ENCODE data around the gene PSMD3. TPM values are rescaled to one million over a fixed set of nuclear protein-coding genes. Genes with fewer than 3 reads are reported as not detected.
"Not testable (repeated sequence)": the region's sequence is repeated elsewhere in the genome, so short reads cannot be mapped to it uniquely, and the experiment has no call there.

PSMD3 gene
- polyA plus RNA-seq, 1 donor (not counting 4 experiments of a cell fraction or from before 2014, with no cell fraction given) = 108 TPM

GRCh38 chr17:39946551-39947330 is 33.9 kb upstream of the PSMD3 start:
- H3K27me3 ChIP-seq (ENCODE audit: control insufficient read depth, extremely low read depth, insufficient read depth, low read length) = peaks cover 30% of the 10 kb centered on the region
- H3K9me1 ChIP-seq (ENCODE audit: control insufficient read depth, extremely low read depth, insufficient read depth, low read length) = no peaks in the 10 kb centered on the region
- no peaks in the 10 kb centered on the region for H3K79me2 ChIP-seq (ENCODE audit: control insufficient read depth, insufficient read depth, low read length)
- no peak overlapping the region for H3K27ac ChIP-seq (ENCODE audit: control insufficient read depth, insufficient read depth, low read length)
- no peak overlapping the region for H2AFZ ChIP-seq (ENCODE audit: control insufficient read depth, low read length)
- FAIRE-seq (peak; percentile 69), DNase-seq (ENCODE audit: low read depth, low spot score) (peak; percentile 21)
- TF ChIP-seq EZH2 (IDR thresholded peaks at IDR 0.05; ENCODE audit: low read length) = no peak
- TF ChIP-seq, protein P1, sequence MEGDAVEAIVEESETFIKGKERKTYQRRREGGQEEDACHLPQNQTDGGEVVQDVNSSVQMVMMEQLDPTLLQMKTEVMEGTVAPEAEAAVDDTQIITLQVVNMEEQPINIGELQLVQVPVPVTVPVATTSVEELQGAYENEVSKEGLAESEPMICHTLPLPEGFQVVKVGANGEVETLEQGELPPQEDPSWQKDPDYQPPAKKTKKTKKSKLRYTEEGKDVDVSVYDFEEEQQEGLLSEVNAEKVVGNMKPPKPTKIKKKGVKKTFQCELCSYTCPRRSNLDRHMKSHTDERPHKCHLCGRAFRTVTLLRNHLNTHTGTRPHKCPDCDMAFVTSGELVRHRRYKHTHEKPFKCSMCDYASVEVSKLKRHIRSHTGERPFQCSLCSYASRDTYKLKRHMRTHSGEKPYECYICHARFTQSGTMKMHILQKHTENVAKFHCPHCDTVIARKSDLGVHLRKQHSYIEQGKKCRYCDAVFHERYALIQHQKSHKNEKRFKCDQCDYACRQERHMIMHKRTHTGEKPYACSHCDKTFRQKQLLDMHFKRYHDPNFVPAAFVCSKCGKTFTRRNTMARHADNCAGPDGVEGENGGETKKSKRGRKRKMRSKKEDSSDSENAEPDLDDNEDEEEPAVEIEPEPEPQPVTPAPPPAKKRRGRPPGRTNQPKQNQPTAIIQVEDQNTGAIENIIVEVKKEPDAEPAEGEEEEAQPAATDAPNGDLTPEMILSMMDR (optimal IDR thresholded peaks at IDR 0.05 in 1 of 3, IDR thresholded peaks at IDR 0.05 in 1 of 3, conservative IDR thresholded peaks at IDR 0.05 in 1 of 3; ENCODE audit: extremely low read depth in 1 of 3, insufficient read depth in 2 of 3, low read length in 3 of 3) = no peak
- peaks cover 10% of the 10 kb centered on the region for H3K4me1 ChIP-seq (ENCODE audit: control insufficient read depth, extremely low read depth, insufficient read depth, low read length)
- H3K4me3 ChIP-seq (ENCODE audit: control insufficient read depth in 2 of 3, extremely low read depth in 1 of 3, insufficient read depth in 2 of 3, low read depth in 1 of 3, low read length in 3 of 3) = no peak overlapping the region
- no peaks in the 10 kb centered on the region for H4K20me1 ChIP-seq (ENCODE audit: control insufficient read depth, extremely low read depth, insufficient read depth, low read length)
- no peaks in the 10 kb centered on the region for H3K9me3 ChIP-seq (ENCODE audit: control insufficient read depth, low read depth, low read length)
- peak overlapping the region; percentile 8 for H3K4me2 ChIP-seq (ENCODE audit: control insufficient read depth, extremely low read depth, insufficient read depth, low read depth, low read length)
- dilution Hi-C loops (cut with MboI; ENCODE audit: extremely low pct_ligation_motif_present, low sequenced_read_pairs) = no loop called here
- no peaks in the 10 kb centered on the region for H3K36me3 ChIP-seq (ENCODE audit: control insufficient read depth in 2 of 2, extremely low read depth in 1 of 2, insufficient read depth in 2 of 2, low read length in 2 of 2)
- no peak overlapping the region for H3K9ac ChIP-seq (ENCODE audit: control insufficient read depth, extremely low read depth, insufficient read depth, low read length)

- not testable (repeated sequence) for FAIRE-seq; DNase-seq (ENCODE audit: low read depth, low spot score); H3K27ac ChIP-seq (ENCODE audit: control insufficient read depth, insufficient read depth, low read length)
These were observed 32.1 kb upstream of the PSMD3 start for GRCh38 chr17:39948489-39948828.

DNA sequence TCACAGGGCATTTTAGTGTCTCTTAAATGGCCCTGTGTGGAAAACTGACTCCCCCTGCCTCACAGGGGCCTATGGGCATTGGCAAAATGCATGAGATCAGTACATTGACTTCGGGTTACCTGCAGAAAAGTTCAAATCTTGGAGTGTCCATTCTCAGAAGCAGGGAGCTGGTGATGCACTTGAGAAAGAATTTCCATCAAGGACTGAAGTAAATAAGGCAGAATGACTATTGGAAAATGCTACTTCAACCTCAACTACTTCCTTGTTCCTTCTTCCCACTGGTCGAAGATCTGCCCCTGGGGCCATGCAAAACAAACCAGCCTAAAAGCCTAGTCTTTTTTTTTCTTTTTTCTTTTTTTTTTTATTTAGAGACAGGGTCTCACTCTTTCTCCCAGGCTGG is 31.6 kb upstream of the PSMD3 start:
- peaks cover 14% of the 10 kb centered on the region for H3K4me1 ChIP-seq (ENCODE audit: control insufficient read depth, extremely low read depth, insufficient read depth, low read length)
- no peaks in the 10 kb centered on the region for H3K79me2 ChIP-seq (ENCODE audit: control insufficient read depth, insufficient read depth, low read length)
- H3K4me2 ChIP-seq (ENCODE audit: control insufficient read depth, extremely low read depth, insufficient read depth, low read depth, low read length) = no peak overlapping the region
- no peak overlapping the region for H3K9ac ChIP-seq (ENCODE audit: control insufficient read depth, extremely low read depth, insufficient read depth, low read length)
- DNase-seq (ENCODE audit: low read depth, low spot score) (no peak), FAIRE-seq (no peak)
- no peak overlapping the region for H3K27ac ChIP-seq (ENCODE audit: control insufficient read depth, insufficient read depth, low read length)
- H4K20me1 ChIP-seq (ENCODE audit: control insufficient read depth, extremely low read depth, insufficient read depth, low read length) = no peaks in the 10 kb centered on the region
- no peaks in the 10 kb centered on the region for H3K36me3 ChIP-seq (ENCODE audit: control insufficient read depth in 2 of 2, extremely low read depth in 1 of 2, insufficient read depth in 2 of 2, low read length in 2 of 2)
- TF ChIP-seq EZH2 (IDR thresholded peaks at IDR 0.05; ENCODE audit: low read length) = no peak
- TF ChIP-seq, protein P1 (optimal IDR thresholded peaks at IDR 0.05 in 1 of 3, IDR thresholded peaks at IDR 0.05 in 1 of 3, conservative IDR thresholded peaks at IDR 0.05 in 1 of 3; ENCODE audit: extremely low read depth in 1 of 3, insufficient read depth in 2 of 3, low read length in 3 of 3) = no peak
- H3K9me3 ChIP-seq (ENCODE audit: control insufficient read depth, low read depth, low read length) = no peaks in the 10 kb centered on the region
- peaks cover 18% of the 10 kb centered on the region for H3K27me3 ChIP-seq (ENCODE audit: control insufficient read depth, extremely low read depth, insufficient read depth, low read length)
- H2AFZ ChIP-seq (ENCODE audit: control insufficient read depth, low read length) = no peak overlapping the region
- H3K9me1 ChIP-seq (ENCODE audit: control insufficient read depth, extremely low read depth, insufficient read depth, low read length) = no peaks in the 10 kb centered on the region
- dilution Hi-C loops (cut with MboI; ENCODE audit: extremely low pct_ligation_motif_present, low sequenced_read_pairs) = no loop called here
- H3K4me3 ChIP-seq (ENCODE audit: control insufficient read depth in 2 of 3, extremely low read depth in 1 of 3, insufficient read depth in 2 of 3, low read depth in 1 of 3, low read length in 3 of 3) = no peak overlapping the region

More at GRCh38 chr17:39948489-39948828, 32.1 kb upstream of the PSMD3 start:
- H3K4me2 ChIP-seq (ENCODE audit: control insufficient read depth, extremely low read depth, insufficient read depth, low read depth, low read length); H3K4me3 ChIP-seq (ENCODE audit: control insufficient read depth in 2 of 3, extremely low read depth in 1 of 3, insufficient read depth in 2 of 3, low read depth in 1 of 3, low read length in 3 of 3); H3K79me2 ChIP-seq (ENCODE audit: control insufficient read depth, insufficient read depth, low read length); H3K9me1 ChIP-seq (ENCODE audit: control insufficient read depth, extremely low read depth, insufficient read depth, low read length); H4K20me1 ChIP-seq (ENCODE audit: control insufficient read depth, extremely low read depth, insufficient read depth, low read length); dilution Hi-C loops (cut with MboI; ENCODE audit: extremely low pct_ligation_motif_present, low sequenced_read_pairs); H3K9me3 ChIP-seq (ENCODE audit: control insufficient read depth, low read depth, low read length); H3K36me3 ChIP-seq (ENCODE audit: control insufficient read depth in 2 of 2, extremely low read depth in 1 of 2, insufficient read depth in 2 of 2, low read length in 2 of 2); H2AFZ ChIP-seq (ENCODE audit: control insufficient read depth, low read length); H3K9ac ChIP-seq (ENCODE audit: control insufficient read depth, extremely low read depth, insufficient read depth, low read length): not testable (repeated sequence)
- Histone ChIP-seq H3K27me3 (ENCODE audit: control insufficient read depth, extremely low read depth, insufficient read depth, low read length) (peaks cover 24% of the 10 kb centered on the region), H3K4me1 (ENCODE audit: control insufficient read depth, extremely low read depth, insufficient read depth, low read length) (peaks cover 14% of the 10 kb centered on the region)
